ENCODE measurements around the gene COLQ.
"Not testable (repeated sequence)": the region's sequence is repeated elsewhere in the genome, so short reads cannot be mapped to it uniquely, and the experiment has no call there.

Gene COLQ

DNA sequence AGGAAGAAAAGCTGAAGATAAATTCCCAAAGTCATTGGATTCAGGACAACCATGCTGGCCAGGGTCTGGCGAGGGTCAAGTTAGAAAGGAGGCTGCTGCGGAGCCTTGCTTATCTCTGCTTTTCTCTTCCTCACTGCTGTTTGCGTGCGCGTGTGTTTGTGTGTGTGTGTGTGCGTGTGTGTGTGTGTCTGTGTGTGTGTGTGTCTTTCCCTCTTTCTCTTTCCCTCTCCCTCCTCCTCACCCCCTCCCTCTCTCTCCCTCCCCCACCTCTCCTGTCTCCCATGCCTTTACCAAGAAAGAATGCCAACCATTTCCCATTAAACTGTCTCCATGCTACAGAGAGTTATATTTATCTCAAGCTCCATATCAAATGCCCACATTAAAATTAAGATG lies at the start of gene COLQ:
Gene COLQ (minus strand): TSS at position 134 of the 393 bp plus-strand sequence. CDS start 81 bp downstream, at position 53.
- no peak for DNase-seq

- no peak for DNase-seq
These were observed 41.7 kb upstream of the COLQ start for GRCh38 chr3:15563190-15563589.

DNA sequence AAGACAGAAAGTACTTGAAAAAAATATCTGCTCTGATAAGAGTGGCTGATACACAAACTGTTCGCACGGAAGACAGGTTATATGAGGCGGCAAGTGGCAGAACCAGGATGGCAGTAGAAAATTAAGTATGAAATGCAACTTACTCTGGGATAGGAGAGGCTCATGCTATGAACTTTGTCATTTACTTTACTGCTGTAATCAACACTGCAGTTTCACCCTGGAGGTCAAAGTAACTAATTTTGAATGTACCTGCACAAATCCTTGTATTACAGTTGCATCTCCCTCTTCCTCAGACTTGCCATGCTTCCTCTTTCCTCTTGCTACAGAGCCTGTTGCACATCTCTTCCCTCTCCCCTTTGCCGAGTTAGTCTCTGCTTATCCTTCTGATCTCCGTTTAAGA lies 41.1 kb upstream of the COLQ start:
- no peak for DNase-seq

GRCh38 chr3:15558581-15558980 lies 37.1 kb upstream of the COLQ start:
- DNase-seq = no peak

GRCh38 chr3:15557511-15557946 lies 36.0 kb upstream of the COLQ start:
- peak; percentile 36 for DNase-seq

- no peak for DNase-seq
These were observed 35.0 kb upstream of the COLQ start for GRCh38 chr3:15556512-15556911.

DNA sequence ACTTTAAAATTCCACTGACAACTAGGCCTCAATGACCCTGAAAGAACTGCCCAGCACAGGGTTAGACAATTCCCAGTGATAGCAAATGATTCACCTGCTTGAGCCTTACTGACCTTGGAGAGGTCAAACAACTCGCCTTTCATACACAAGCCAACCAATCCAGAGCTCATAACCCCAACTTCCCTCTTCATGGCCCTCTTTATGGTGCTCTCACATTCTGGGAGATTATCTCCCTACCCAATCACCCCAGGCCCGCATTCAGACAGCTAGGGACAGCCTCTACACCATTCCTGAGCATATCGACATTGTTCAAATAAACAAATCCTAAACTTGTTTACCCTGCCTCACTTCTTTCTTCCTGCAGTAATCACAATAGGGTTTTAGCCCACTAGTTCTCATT lies 32.2 kb upstream of the COLQ start:
- no peak for DNase-seq

DNA sequence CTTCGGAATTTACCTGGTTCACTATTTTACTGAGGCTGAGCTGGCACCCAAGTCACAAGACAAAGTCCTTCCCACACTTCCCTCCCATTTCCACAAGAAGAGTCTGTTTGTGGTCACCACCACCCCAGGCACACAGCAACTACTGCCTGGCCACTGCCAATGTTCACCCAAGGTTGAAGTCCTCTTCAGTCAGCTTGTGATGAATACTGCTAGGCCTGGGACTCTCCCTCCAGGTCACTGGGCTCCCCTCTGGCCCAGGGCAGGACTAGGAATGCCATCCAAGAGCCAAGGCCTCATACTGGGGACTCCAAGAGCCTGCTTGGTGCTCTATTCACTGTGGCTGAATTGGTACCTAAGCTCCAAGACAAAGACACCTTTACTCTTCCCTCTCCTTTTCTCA lies 30.4 kb upstream of the COLQ start:
- DNase-seq = no peak

DNA sequence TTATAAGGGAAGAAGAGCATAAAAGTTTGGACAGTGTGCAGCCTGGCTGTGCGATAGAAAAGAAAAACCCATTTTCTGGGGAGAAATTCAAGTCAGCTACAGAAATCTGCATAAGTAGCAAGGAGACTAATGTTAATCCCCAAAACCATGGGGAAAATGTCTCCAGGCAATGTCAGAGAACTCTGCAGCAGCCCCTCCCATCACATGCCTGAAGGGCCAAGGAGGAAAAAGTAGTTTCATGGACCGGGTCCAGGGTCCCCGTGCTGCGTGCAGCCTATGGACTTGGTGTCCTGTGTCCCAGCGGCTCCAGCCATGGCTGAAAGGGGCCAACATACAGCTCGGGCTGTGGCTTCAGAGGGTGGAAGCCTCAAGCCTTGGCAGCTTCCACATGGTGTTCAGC lies 28.3 kb upstream of the COLQ start:
- DNase-seq = no peak

- no peak for DNase-seq
These were observed 21.1 kb upstream of the COLQ start for GRCh38 chr3:15542614-15543013.

DNA sequence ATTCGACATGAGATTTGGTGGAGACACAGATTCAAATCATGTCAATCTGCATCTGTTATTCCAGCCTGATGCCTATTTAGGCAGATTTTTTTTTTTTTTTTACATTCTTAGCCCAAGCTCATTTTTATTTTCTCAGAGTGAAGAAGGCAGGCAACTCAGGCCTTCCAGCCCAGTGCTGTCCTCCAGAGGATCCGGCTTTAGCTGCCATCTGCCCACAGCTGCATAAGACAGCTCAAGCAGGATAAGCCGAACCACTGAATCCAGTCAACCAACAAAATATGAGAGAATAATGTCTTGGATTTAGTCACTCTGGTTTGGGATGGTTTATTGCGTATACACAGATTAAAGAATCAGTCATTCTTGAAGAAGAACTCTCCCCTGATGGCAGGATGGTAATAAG lies 19.9 kb upstream of the COLQ start:
- no peak for DNase-seq

GRCh38 chr3:15539066-15539465 lies 17.6 kb upstream of the COLQ start:
- peak; percentile 17 for DNase-seq

GRCh38 chr3:15538345-15538744 lies 16.8 kb upstream of the COLQ start:
- DNase-seq = no peak

DNA sequence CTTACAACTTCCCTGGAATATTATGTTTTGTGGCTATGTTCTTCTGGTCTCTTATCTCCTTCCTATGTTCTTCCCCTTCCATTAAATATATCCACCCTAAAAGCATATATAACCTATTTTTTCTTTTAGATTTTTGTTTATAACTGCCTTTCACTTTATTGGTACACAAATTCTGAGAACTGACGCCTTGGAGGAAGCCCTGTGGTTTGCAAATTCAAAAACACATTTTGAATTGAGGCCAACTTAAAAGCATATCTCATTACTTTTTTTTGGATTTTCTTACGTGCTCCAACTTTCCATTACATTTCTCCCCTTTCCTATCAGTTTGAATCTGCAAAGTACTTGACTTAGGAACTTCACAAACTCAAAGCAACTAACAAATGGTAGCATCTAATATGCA lies 15.3 kb upstream of the COLQ start:
- no peak for DNase-seq

- no peak for DNase-seq
These were observed 14.2 kb upstream of the COLQ start for GRCh38 chr3:15535732-15536131.

DNA sequence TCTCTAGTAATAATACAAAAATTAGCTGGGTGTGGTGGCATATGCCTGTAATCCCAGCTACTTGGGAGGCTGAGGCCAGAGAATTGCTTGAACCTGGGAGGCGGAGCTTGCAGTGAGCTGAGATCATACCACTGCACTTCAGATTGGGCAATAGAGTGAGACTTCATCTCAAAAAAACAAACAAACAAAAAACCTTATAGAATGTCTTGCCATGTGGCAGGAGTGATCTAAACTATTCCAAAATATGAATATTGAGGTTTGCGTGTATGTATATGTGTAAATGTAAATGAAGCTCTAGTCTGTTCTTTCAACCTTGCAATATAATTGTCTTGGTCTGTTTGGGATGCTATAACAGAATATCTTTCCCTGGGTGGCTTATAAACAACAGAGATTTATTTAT lies 11.1 kb upstream of the COLQ start:
- not testable (repeated sequence) for DNase-seq

GRCh38 chr3:15531346-15531745 lies 9.8 kb upstream of the COLQ start:
- DNase-seq = no peak

DNA sequence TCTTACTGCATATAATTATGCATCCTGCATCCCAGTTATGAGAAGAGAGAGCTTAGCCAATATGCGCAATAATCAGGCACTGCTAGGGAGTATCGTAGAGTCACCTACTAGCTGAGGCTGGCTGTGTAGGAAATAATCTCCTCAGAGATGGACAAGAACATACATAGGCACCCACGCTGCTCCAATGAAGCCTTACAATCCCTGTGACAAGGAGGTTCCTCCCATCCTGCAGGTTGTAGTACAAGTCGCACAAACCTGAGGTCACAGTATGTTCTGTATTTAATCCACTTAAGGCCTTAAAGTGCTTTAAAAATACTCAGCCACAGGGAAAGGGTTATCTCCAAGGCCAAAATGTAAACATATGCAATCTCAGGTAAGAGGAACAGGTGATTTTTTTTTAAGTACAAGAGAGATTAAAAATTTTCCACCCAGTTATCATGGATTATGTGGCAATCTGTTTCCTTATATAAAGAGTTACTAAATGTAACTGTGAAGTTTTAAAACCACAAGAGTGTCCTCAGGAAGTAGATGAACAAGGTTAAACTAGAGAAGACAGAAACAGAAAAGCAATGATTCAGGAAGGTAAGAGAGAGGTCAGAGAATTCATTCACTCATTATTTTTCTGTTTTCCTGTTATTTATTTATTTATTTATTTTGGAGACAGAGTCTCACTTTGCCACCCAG lies 7.5 kb upstream of the COLQ start:
- DNase-seq = no peak

- peak; percentile 16 for DNase-seq
These were observed 5.5 kb upstream of the COLQ start for GRCh38 chr3:15527031-15527459.

DNA sequence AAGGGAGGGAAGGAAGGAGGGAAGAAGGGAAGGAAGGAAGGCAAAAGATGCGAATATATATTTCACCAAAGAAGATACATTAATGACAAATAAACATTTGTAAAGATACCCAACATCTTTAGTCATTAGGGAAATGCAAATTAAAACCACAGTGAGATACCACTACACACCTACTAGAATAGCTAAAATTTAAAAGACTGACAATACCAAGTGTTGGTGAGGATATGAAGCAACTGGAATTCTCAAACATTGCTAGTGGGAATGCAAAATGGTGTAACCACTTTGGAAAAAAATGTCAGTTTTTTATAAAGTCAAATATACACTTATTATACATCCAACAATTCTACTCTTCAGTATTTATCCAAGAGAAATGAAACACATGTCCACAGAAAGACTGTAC lies 4.3 kb upstream of the COLQ start:
- no peak for DNase-seq

DNA sequence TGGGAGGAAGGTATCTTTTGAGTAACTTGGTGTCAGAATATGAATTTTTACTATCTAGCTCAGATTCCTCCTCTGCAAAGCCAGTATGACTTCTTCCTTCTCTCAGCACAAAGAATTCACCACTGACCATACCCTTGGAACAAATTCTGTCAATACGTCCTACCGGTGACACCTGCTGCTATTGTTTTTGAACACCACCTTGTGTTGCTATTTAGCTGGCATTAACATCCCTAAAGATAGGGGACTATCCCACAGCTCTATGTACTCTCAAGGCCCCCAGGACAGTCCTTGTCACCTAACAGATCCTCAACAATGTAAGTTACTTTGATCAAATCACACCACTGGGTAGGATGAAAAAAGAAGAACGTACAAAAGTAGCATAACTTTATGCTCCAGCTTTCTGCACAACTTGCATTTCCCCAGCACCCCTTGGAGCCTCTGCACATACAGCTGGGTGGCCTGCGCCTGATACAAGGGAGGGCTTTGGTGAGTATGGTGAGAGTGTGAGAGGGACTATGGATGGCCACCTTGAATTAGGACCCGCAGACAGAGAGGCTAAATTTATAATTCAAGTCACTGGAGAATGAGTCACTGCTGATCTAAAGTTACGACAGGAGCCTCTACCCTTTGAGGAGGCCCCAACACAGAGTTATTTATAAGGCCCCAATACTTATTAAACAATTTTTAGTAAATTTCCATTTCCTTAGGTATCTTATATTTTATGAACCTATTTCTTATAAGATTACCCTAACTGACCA lies 2.3 kb upstream of the COLQ start:
- DNase-seq = no peak

GRCh38 chr3:15522016-15522415 lies 510 bp upstream of the COLQ start:
- no peak for DNase-seq

DNA sequence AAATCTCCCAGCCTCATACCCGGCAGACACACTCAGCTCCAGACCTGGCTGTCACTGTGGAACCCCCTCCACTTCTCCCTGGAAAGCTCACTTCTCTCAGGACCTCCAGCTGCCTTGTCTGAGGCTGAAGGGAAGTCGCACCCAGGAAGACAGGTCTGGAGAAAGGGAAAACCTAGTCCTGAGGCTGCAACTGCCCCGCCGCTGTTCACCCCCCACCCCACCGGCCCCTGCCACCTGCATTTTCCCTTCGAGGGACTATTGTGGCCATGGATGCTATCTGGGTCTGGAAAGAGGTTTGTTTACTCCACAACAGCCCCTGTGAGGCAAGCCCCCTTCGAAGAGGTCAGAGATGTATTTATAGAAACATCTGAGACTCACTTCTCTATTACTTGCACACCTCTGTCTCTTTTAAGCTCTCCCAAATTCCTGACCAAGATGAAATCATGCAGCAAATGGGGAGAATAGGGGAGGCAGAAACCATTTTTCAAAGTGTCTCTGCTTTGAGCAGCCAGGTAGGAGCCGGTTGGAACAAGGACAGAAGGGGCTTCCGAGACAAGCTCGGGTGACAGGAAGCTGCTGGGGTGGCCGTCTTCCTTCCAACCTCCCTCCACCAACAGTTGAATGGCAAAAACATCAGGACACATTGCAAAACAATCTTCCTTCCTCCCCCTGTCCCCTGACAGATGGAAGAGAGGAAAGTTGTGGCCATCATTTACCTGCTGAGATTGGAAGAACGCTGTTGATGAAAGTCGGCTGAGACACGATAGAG lies 518 bp downstream of the COLQ start:
- no peak for DNase-seq

DNA sequence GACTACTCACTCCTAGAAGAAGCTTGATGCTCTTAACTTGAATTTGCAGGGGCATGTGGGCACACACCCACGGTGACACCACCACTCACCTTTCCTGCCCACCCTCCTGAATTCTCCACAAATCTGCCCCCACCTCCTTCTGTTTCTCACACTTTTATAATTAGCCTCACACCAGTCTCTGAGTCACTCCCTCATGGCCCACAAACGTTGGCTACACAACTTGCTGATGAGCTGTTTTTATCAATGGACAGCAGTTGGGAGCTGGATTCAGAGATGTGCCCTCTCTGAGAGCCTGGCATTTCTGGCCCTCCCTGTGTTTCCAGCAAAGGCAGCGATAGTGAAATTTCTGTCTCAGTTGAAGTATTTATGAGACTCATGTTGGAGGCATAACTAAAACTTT lies 1.3 kb downstream of the COLQ start:
- no peak for DNase-seq

All from NCI-H2171 treated with DMSO at 0.1 percent for 48 hours (cell line).